ENCODE data around the gene C19orf85.

- TF ChIP-seq CTCF (IDR thresholded peaks at IDR 0.05; ENCODE audit: low read depth, low read length) (no peak), EZH2phosphoT487 (IDR thresholded peaks at IDR 0.05; ENCODE audit: low read depth) (no peak)
Measured at GRCh38 chr19:55440411-55441105, 24.0 kb downstream of the C19orf85 start.
